GM21390 (cell line): ENCODE results near the gene SMYD2.

Source experiments
- ATAC-seq: cut with Tn5 transposase; IDR thresholded peaks from one replicate; pipeline ENCODE4 v1.9.1; 2021; ENCODE audit not compliant: unreplicated experiment

SMYD2 gene

GRCh38 chr1:214384373-214385079, 103.6 kb downstream of the SMYD2 start:
- no peak for ATAC-seq

GRCh38 chr1:214385428-214385827, 104.5 kb downstream of the SMYD2 start:
- no peak for ATAC-seq

- ATAC-seq: no peak
These were observed 105.4 kb downstream of the SMYD2 start for GRCh38 chr1:214386333-214386732.
